HG03442 (cell line): Measurements from ENCODE around the gene LHFPL2.
A peak's percentile ranks its signal among the peaks of the same experiment; 100 is the strongest.
"Not testable (repeated sequence)": the region's sequence is repeated elsewhere in the genome, so short reads cannot be mapped to it uniquely, and the experiment has no call there.

ENCODE experiments used
- ATAC-seq: cut with Tn5 transposase; IDR thresholded peaks from one replicate; pipeline ENCODE4 v1.9.1; 2021; ENCODE audit warnings: mild to moderate bottlenecking, moderate library complexity; ENCODE audit not compliant: unreplicated experiment

LHFPL2 gene

GRCh38 chr5:78648359-78649210 lies at the start of gene LHFPL2:
Gene LHFPL2, minus strand, starts transcription at chr5:78648772. Its CDS starts 138,559 bp downstream, at chr5:78510213.
- ATAC-seq, result peak; percentile 45

GRCh38 chr5:78696637-78697036 lies 48.1 kb upstream of the LHFPL2 start:
- no peak for ATAC-seq

GRCh38 chr5:78696052-78696451 lies 47.5 kb upstream of the LHFPL2 start:
- ATAC-seq, result not testable (repeated sequence)

- ATAC-seq, result no peak
Measured at GRCh38 chr5:78693339-78693738, 44.8 kb upstream of the LHFPL2 start.

GRCh38 chr5:78691084-78691960 lies 42.8 kb upstream of the LHFPL2 start:
- ATAC-seq, result no peak

GRCh38 chr5:78690253-78690972 lies 41.8 kb upstream of the LHFPL2 start:
- no peak for ATAC-seq

GRCh38 chr5:78689540-78690252 lies 41.1 kb upstream of the LHFPL2 start:
- ATAC-seq, result no peak

- not testable (repeated sequence) for ATAC-seq
Measured at GRCh38 chr5:78687514-78687913, 38.9 kb upstream of the LHFPL2 start.

- ATAC-seq, result not testable (repeated sequence)
Measured at GRCh38 chr5:78683905-78684304, 35.3 kb upstream of the LHFPL2 start.

GRCh38 chr5:78679905-78680304 lies 31.3 kb upstream of the LHFPL2 start:
- ATAC-seq, result no peak

- ATAC-seq, result peak; percentile 59
Measured at GRCh38 chr5:78677777-78678668, 29.5 kb upstream of the LHFPL2 start.

GRCh38 chr5:78675956-78676730 lies 27.6 kb upstream of the LHFPL2 start:
- no peak for ATAC-seq

- not testable (repeated sequence) for ATAC-seq
Measured at GRCh38 chr5:78673827-78674226, 25.3 kb upstream of the LHFPL2 start.

- ATAC-seq, result no peak
Measured at GRCh38 chr5:78672154-78672553, 23.6 kb upstream of the LHFPL2 start.

GRCh38 chr5:78671609-78672008 lies 23.0 kb upstream of the LHFPL2 start:
- no peak for ATAC-seq

- no peak for ATAC-seq
Measured at GRCh38 chr5:78670701-78671269, 22.2 kb upstream of the LHFPL2 start.

GRCh38 chr5:78669331-78669730 lies 20.8 kb upstream of the LHFPL2 start:
- no peak for ATAC-seq

GRCh38 chr5:78667461-78668103 lies 19.0 kb upstream of the LHFPL2 start:
- ATAC-seq, result no peak
